ENCODE results near the gene EXOSC9. TPM values are rescaled to one million over a fixed set of nuclear protein-coding genes. Genes with fewer than 3 reads are reported as not detected.
A peak's percentile ranks its signal among the peaks of the same experiment; 100 is the strongest.

Gene EXOSC9
- total RNA-seq, 2 experiments from 2014 or later = 58.4 to 66.0 TPM

DNA sequence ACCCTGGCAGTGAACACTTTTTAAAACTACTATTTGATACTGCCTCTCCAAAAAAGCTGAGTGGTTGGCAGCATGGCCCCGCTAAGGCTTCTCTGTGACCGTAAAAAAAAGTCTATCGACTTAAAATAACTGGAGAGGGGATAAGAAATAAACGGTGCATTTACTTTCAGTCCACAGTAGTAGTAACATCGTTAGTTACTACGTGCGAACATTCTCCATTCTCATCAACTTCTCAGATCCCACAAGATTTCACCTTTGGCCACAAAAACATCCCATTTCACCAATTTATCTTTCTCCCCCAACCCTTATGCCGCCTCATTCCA, 524 bp upstream of the EXOSC9 start:
- DNase-seq (ENCODE audit: low spot score) = no peak
- Histone ChIP-seq H3K79me2 (ENCODE audit: insufficient read depth, low read depth, low read length) (peaks cover 43% of the 10 kb centered on the region), H3K27ac (ENCODE audit: low read depth, low read length, poor library complexity, severe bottlenecking) (peak overlapping the region; percentile 87), H3K4me2 (ENCODE audit: low read length) (peak overlapping the region; percentile 97), H4K20me1 (ENCODE audit: insufficient read depth, low read length) (no peaks in the 10 kb centered on the region), H3K4me1 (ENCODE audit: insufficient read depth, low read length, poor library complexity, severe bottlenecking) (peaks cover 42% of the 10 kb centered on the region), H3K36me3 (ENCODE audit: insufficient read depth, low read length) (peaks cover 30% of the 10 kb centered on the region), H3K9me2 (ENCODE audit: insufficient read depth, low read length) (no peaks in the 10 kb centered on the region), H3K9me3 (ENCODE audit: low read length) (no peaks in the 10 kb centered on the region), H3K4me3 (ENCODE audit: low read depth, low read length, poor library complexity, severe bottlenecking) (peak overlapping the region; percentile 95), H2AFZ (ENCODE audit: low read length) (peak overlapping the region; percentile 96)
- TF ChIP-seq EZH2phosphoT487 (IDR thresholded peaks at IDR 0.05; ENCODE audit: borderline replicate concordance, low read depth, low read length) = no peak
- TF ChIP-seq, protein P1, sequence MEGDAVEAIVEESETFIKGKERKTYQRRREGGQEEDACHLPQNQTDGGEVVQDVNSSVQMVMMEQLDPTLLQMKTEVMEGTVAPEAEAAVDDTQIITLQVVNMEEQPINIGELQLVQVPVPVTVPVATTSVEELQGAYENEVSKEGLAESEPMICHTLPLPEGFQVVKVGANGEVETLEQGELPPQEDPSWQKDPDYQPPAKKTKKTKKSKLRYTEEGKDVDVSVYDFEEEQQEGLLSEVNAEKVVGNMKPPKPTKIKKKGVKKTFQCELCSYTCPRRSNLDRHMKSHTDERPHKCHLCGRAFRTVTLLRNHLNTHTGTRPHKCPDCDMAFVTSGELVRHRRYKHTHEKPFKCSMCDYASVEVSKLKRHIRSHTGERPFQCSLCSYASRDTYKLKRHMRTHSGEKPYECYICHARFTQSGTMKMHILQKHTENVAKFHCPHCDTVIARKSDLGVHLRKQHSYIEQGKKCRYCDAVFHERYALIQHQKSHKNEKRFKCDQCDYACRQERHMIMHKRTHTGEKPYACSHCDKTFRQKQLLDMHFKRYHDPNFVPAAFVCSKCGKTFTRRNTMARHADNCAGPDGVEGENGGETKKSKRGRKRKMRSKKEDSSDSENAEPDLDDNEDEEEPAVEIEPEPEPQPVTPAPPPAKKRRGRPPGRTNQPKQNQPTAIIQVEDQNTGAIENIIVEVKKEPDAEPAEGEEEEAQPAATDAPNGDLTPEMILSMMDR (conservative IDR thresholded peaks at IDR 0.05; ENCODE audit: low read length) = no peak
- intact Hi-C loops (cut with micrococcal nuclease; ENCODE audit: unreplicated experiment) = no loop called here
- TSS peak; percentile 100 for BruUV-seq (replicated peaks)
- ChIA-PET POLR2A (interaction anchor here (1.3 to 3.8 kb wide), 4 partner anchors 10 to 26 kb away, joined by 4 to 22 read pairs (median 6); partner anchors contain the start of gene CCNA2), CTCF (ENCODE audit: unreplicated experiment) (no interaction called here)

DNA sequence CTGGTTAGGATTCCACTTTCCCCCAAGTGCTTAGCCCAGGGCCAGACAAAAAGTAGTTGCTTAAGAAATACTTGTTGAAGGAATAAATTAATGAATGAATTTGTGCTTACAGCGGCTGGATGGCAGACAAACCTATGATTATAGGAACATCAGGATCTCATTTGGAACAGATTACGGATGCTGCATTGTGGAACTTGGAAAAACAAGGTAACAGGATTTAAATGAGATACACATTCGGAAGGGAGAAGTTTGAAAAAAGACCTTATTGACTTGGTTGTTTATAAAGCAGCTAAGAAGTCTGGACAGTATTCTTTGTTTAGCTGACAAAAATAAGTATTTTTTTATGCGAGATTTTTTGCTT, 572 bp downstream of the EXOSC9 start:
- no peaks in the 10 kb centered on the region for H4K20me1 ChIP-seq (ENCODE audit: insufficient read depth, low read length)
- no peaks in the 10 kb centered on the region for H3K9me2 ChIP-seq (ENCODE audit: insufficient read depth, low read length)
- no peaks in the 10 kb centered on the region for H3K9me3 ChIP-seq (ENCODE audit: low read length)
- CTCF ChIA-PET (ENCODE audit: unreplicated experiment) = no interaction called here
- peak overlapping the region; percentile 96 for H2AFZ ChIP-seq (ENCODE audit: low read length)
- peaks cover 31% of the 10 kb centered on the region for H3K4me1 ChIP-seq (ENCODE audit: insufficient read depth, low read length, poor library complexity, severe bottlenecking)
- H3K36me3 ChIP-seq (ENCODE audit: insufficient read depth, low read length) = peaks cover 41% of the 10 kb centered on the region
- H3K4me2 ChIP-seq (ENCODE audit: low read length) = peak overlapping the region; percentile 97
- peak overlapping the region; percentile 95 for H3K4me3 ChIP-seq (ENCODE audit: low read depth, low read length, poor library complexity, severe bottlenecking)
- intact Hi-C loops (cut with micrococcal nuclease; ENCODE audit: unreplicated experiment) = loop anchor here (1.0 kb wide), 1 partner anchor 22 kb away; the partner anchor contains the start of gene CCNA2
- H3K79me2 ChIP-seq (ENCODE audit: insufficient read depth, low read depth, low read length) = peaks cover 48% of the 10 kb centered on the region
- no peak for DNase-seq (ENCODE audit: low spot score)
- TF ChIP-seq, protein P1 (conservative IDR thresholded peaks at IDR 0.05; ENCODE audit: low read length) = no peak
- no peak for TF ChIP-seq EZH2phosphoT487 (IDR thresholded peaks at IDR 0.05; ENCODE audit: borderline replicate concordance, low read depth, low read length)
- H3K27ac ChIP-seq (ENCODE audit: low read depth, low read length, poor library complexity, severe bottlenecking) = peak overlapping the region; percentile 87
- BruUV-seq (replicated peaks) = TSS peak; percentile 76
- POLR2A ChIA-PET = interaction anchor here (1.2 to 3.8 kb wide), 6 partner anchors 9 to 26 kb away, joined by 3 to 22 read pairs (median 6); partner anchors contain the start of gene CCNA2

DNA sequence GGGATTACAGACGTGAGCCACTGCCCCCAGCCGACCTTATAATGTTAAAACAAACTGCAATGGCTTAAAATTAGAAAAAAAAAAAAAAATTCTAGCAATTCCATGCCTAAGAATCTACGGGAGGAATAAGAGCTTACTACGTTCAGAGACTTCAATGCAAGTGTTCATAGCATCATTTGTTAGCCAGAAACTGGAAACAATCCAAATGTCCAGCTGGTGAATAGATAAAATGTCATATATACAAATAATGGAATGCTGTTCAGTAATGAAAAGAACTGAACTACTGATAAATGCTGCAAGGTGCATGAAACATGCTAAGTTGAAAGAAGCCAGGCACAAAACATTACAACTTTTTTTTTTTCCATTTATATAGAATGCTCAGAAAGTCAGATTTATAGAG, 5.3 kb downstream of the EXOSC9 start:
- intact Hi-C loops (cut with micrococcal nuclease; ENCODE audit: unreplicated experiment) = no loop called here
- CTCF ChIA-PET (ENCODE audit: unreplicated experiment) = no interaction called here
- peaks cover 86% of the 10 kb centered on the region for H3K36me3 ChIP-seq (ENCODE audit: insufficient read depth, low read length)
- no peaks in the 10 kb centered on the region for H3K9me3 ChIP-seq (ENCODE audit: low read length)
- no peak overlapping the region for H3K4me2 ChIP-seq (ENCODE audit: low read length)
- POLR2A ChIA-PET = interaction anchor here (0.7 to 1.0 kb wide), 2 partner anchors 12 to 17 kb away, joined by 3 to 4 read pairs; partner anchors contain the start of gene CCNA2
- H3K27ac ChIP-seq (ENCODE audit: low read depth, low read length, poor library complexity, severe bottlenecking) = no peak overlapping the region
- TF ChIP-seq, protein P1 (conservative IDR thresholded peaks at IDR 0.05; ENCODE audit: low read length) = no peak
- TF ChIP-seq EZH2phosphoT487 (IDR thresholded peaks at IDR 0.05; ENCODE audit: borderline replicate concordance, low read depth, low read length) = no peak
- no TSS peak for BruUV-seq (replicated peaks)
- H3K4me1 ChIP-seq (ENCODE audit: insufficient read depth, low read length, poor library complexity, severe bottlenecking) = peaks cover 12% of the 10 kb centered on the region
- H3K79me2 ChIP-seq (ENCODE audit: insufficient read depth, low read depth, low read length) = peaks cover 47% of the 10 kb centered on the region
- no peak overlapping the region for H2AFZ ChIP-seq (ENCODE audit: low read length)
- H3K4me3 ChIP-seq (ENCODE audit: low read depth, low read length, poor library complexity, severe bottlenecking) = no peak overlapping the region
- H4K20me1 ChIP-seq (ENCODE audit: insufficient read depth, low read length) = no peaks in the 10 kb centered on the region; the same call in 1 of the 2 replicates
- DNase-seq (ENCODE audit: low spot score) = no peak
- no peaks in the 10 kb centered on the region for H3K9me2 ChIP-seq (ENCODE audit: insufficient read depth, low read length)

All from OCI-LY7 (cell line).